ENCODE results near the gene GLIS1.

GRCh38 chr1:53543778-53544695 lies 194.9 kb downstream of the GLIS1 start:
- TF ChIP-seq CTCF (IDR thresholded peaks at IDR 0.05), result no peak
- no peak for TF ChIP-seq NR2C2 (CRISPR knock-in tag; IDR thresholded peaks at IDR 0.05)
- no peak for TF ChIP-seq JUN (CRISPR knock-in tag; IDR thresholded peaks at IDR 0.05)
- no peak for TF ChIP-seq MAX (CRISPR knock-in tag; IDR thresholded peaks at IDR 0.05)
- no peak for TF ChIP-seq IRF2 (CRISPR knock-in tag; IDR thresholded peaks at IDR 0.05; ENCODE audit: borderline replicate concordance, low read depth)
- TF ChIP-seq E2F5 (CRISPR knock-in tag; IDR thresholded peaks at IDR 0.05), result no peak
- no peak for TF ChIP-seq ATF3 (CRISPR knock-in tag; conservative IDR thresholded peaks at IDR 0.05)
- no peak for TF ChIP-seq RELA (CRISPR knock-in tag; IDR thresholded peaks at IDR 0.05; ENCODE audit: borderline replicate concordance)
- TF ChIP-seq SMAD4 (CRISPR knock-in tag; IDR thresholded peaks at IDR 0.05), result no peak
- TF ChIP-seq ETV6 (CRISPR knock-in tag; IDR thresholded peaks at IDR 0.05), result no peak
- no peak for TF ChIP-seq MLX (CRISPR knock-in tag; IDR thresholded peaks at IDR 0.05)
